HEK293 (cell line): ENCODE data around the gene ZNF524.

ENCODE experiments used
- CTCF ChIA-PET: fragments of 350-600 bp; formaldehyde crosslinking; extraction: SDS; loops from one replicate; lab custom pipeline; 2021; ENCODE audit warnings: antibody characterized with exemption; lab: Yijun Ruan, JAX
- POLR2A ChIA-PET: fragments of 300-600 bp; formaldehyde crosslinking; extraction: SDS; loops from one replicate; lab custom pipeline; 2020; ENCODE audit warnings: antibody characterized with exemption, inconsistent platforms; lab: Yijun Ruan, JAX
- H3K27ac ChIP-seq: fragments of 200-500 bp; sonication (Bioruptor generic); 2 replicates; pipeline ENCODE4 v1.5.1; 2014; ENCODE audit warnings: low read depth, low read length, control low read depth, inconsistent platforms; ENCODE audit errors: extremely low read depth
- H3K36me3 ChIP-seq, 2 experiments: fragments of 200-500 bp in 1 of 2; sonication (Bioruptor generic) in 1 of 2; 1 replicate in 1 of 2; 2 replicates in 1 of 2; pipeline ENCODE4 v1.5.1; 2014 to 2017; ENCODE audit warnings: inconsistent platforms in 2 of 2, low read length in 2 of 2; ENCODE audit not compliant: control insufficient read depth in 2 of 2, insufficient read depth in 1 of 2
- H3K4me1 ChIP-seq: fragments of 200-500 bp; sonication (Bioruptor generic); 2 replicates; pipeline ENCODE4 v1.5.1; 2014; ENCODE audit warnings: mild to moderate bottlenecking, low read length, inconsistent platforms; ENCODE audit not compliant: control insufficient read depth, insufficient read depth
- H3K4me3 ChIP-seq: 2 replicates; pipeline ENCODE4 v1.5.1; 2011; ENCODE audit warnings: low read depth, mild to moderate bottlenecking, control low read depth, low read length, moderate library complexity
- H3K9me3 ChIP-seq: fragments of 200-500 bp; sonication (Bioruptor generic); 2 replicates; pipeline ENCODE4 v1.5.1; 2014; ENCODE audit warnings: low read depth, low read length, inconsistent platforms; ENCODE audit not compliant: control insufficient read depth, insufficient read depth
- EGR2 ChIP-seq: fragments of 450-650 bp; formaldehyde crosslinking; IDR thresholded peaks from 2 replicates; pipeline ENCODE4 v1.5.1; 2016; ENCODE audit warnings: low read depth, missing biosample characterization, missing genetic modification characterization
- FEZF1 ChIP-seq: fragments of 450-650 bp; formaldehyde crosslinking; IDR thresholded peaks from 2 replicates; pipeline ENCODE4 v1.5.1; 2016; ENCODE audit warnings: missing biosample characterization, missing genetic modification characterization
- GLI2 ChIP-seq: fragments of 450-650 bp; formaldehyde crosslinking; IDR thresholded peaks from 2 replicates; pipeline ENCODE4; 2017; ENCODE audit warnings: missing biosample characterization, missing genetic modification characterization, low read depth, borderline replicate concordance
- GLIS1 ChIP-seq: fragments of 450-650 bp; formaldehyde crosslinking; IDR thresholded peaks from 2 replicates; pipeline ENCODE4 v1.5.1; 2016; ENCODE audit warnings: missing biosample characterization, missing genetic modification characterization
- HOXD13 ChIP-seq: sonication (generic); formaldehyde crosslinking; IDR thresholded peaks from 2 replicates; pipeline ENCODE4 v1.8.0; 2022; ENCODE audit warnings: missing genetic modification reagents, borderline replicate concordance
- KLF7 ChIP-seq: fragments of 450-650 bp; formaldehyde crosslinking; IDR thresholded peaks from 2 replicates; pipeline ENCODE4 v1.5.1; 2016; ENCODE audit warnings: missing biosample characterization, missing genetic modification characterization, borderline replicate concordance
- PRDM1 ChIP-seq: fragments of 450-650 bp; formaldehyde crosslinking; IDR thresholded peaks from 2 replicates; pipeline ENCODE4; 2016; ENCODE audit warnings: missing biosample characterization, missing genetic modification characterization
- SP7 ChIP-seq: fragments of 450-650 bp; formaldehyde crosslinking; IDR thresholded peaks from 2 replicates; pipeline ENCODE4 v1.5.1; 2016; ENCODE audit warnings: missing biosample characterization, missing genetic modification characterization
- ZBTB17 ChIP-seq: fragments of 450-650 bp; formaldehyde crosslinking; IDR thresholded peaks from 2 replicates; pipeline ENCODE4 v1.5.1; 2016; ENCODE audit warnings: missing biosample characterization, missing genetic modification characterization
- ZFHX2 ChIP-seq: fragments of 450-650 bp; formaldehyde crosslinking; conservative IDR thresholded peaks from 2 replicates; pipeline ENCODE4 v1.5.1; 2016; ENCODE audit warnings: missing biosample characterization, missing genetic modification characterization
- ZNF121 ChIP-seq: fragments of 450-650 bp; formaldehyde crosslinking; IDR thresholded peaks from 2 replicates; pipeline ENCODE4 v1.5.1; 2016; ENCODE audit warnings: missing biosample characterization, missing genetic modification characterization
- ZNF155 ChIP-seq: fragments of 450-650 bp; formaldehyde crosslinking; IDR thresholded peaks from 2 replicates; pipeline ENCODE4 v1.5.1; 2016; ENCODE audit warnings: missing biosample characterization, missing genetic modification characterization
- ZNF23 ChIP-seq: fragments of 450-650 bp; formaldehyde crosslinking; IDR thresholded peaks from 2 replicates; pipeline ENCODE4 v1.5.1; 2016; ENCODE audit warnings: missing biosample characterization, missing genetic modification characterization, borderline replicate concordance
- ZNF335 ChIP-seq: fragments of 450-650 bp; formaldehyde crosslinking; conservative IDR thresholded peaks from 2 replicates; pipeline ENCODE4 v1.5.1; 2016; ENCODE audit warnings: missing biosample characterization, missing genetic modification characterization
- ZNF654 ChIP-seq: fragments of 450-650 bp; formaldehyde crosslinking; IDR thresholded peaks from 2 replicates; pipeline ENCODE4 v1.5.1; 2016; ENCODE audit warnings: low read depth, missing biosample characterization, missing genetic modification characterization
- ZNF747 ChIP-seq: fragments of 450-650 bp; formaldehyde crosslinking; IDR thresholded peaks from 2 replicates; pipeline ENCODE4 v1.5.1; 2016; ENCODE audit warnings: missing biosample characterization, missing genetic modification characterization
- ZNF791 ChIP-seq: fragments of 450-650 bp; formaldehyde crosslinking; IDR thresholded peaks from 2 replicates; pipeline ENCODE4 v1.5.1; 2016; ENCODE audit warnings: missing biosample characterization, missing genetic modification characterization
- ZSCAN30 ChIP-seq: fragments of 450-650 bp; IDR thresholded peaks from 2 replicates; pipeline ENCODE4 v1.5.1; 2018; ENCODE audit warnings: missing biosample characterization, mild to moderate bottlenecking, missing genetic modification characterization, moderate library complexity
- TF ChIP-seq, protein P1 (sequence below): fragments of 450-650 bp; formaldehyde crosslinking; IDR thresholded peaks from 2 replicates; pipeline ENCODE4 v1.5.1; 2016; ENCODE audit warnings: missing biosample characterization, missing genetic modification characterization
- TF ChIP-seq, protein P2 (sequence below): fragments of 450-650 bp; formaldehyde crosslinking; IDR thresholded peaks from 2 replicates; pipeline ENCODE4 v1.5.1; 2016; ENCODE audit warnings: missing biosample characterization, missing genetic modification characterization
- TF ChIP-seq, protein P3 (sequence below): fragments of 450-650 bp; formaldehyde crosslinking; conservative IDR thresholded peaks from 2 replicates; pipeline ENCODE4 v1.5.1; 2016; ENCODE audit warnings: low read depth, missing biosample characterization, missing genetic modification characterization
- TF ChIP-seq, protein P4 (sequence below): fragments of 450-650 bp; formaldehyde crosslinking; IDR thresholded peaks from 2 replicates; pipeline ENCODE4 v1.5.1; 2016; ENCODE audit warnings: missing biosample characterization, missing genetic modification characterization

Gene ZNF524

DNA sequence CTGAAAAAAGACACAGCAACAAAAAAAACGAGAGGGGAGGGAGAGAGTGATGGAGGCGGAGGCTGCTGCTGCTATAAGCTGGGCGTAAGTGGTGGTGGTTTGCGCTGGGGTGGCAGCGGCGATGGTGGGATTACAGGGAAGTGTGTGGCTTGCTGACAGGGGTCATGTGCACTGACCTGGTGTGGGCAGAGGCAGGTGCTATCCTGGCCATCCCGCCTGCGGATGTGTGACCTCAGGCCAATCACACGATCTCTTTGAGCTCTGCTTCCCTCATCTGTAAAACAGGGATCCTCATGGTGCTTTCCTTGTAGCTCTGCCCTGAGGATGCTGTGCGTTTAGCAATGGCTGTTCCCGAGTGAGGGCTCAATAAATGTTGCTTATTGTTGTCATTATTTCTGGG lies 37.4 kb downstream of the ZNF524 start:
- ChIA-PET POLR2A (interaction anchor here (1.0 to 2.1 kb wide), 4 partner anchors 10 to 38 kb away, joined by 4 to 10 read pairs (median 6); partner anchors contain the start of genes FIZ1, U2AF2 and ZNF784), CTCF (interaction anchor here (0.6 to 2.6 kb wide), 10 partner anchors 8 to 478 kb away, joined by 3 to 12 read pairs (median 5); partner anchors contain the start of genes ISOC2, U2AF2 and ZNF784)
- H3K4me1 ChIP-seq = peaks cover 20% of the 10 kb centered on the region

DNA sequence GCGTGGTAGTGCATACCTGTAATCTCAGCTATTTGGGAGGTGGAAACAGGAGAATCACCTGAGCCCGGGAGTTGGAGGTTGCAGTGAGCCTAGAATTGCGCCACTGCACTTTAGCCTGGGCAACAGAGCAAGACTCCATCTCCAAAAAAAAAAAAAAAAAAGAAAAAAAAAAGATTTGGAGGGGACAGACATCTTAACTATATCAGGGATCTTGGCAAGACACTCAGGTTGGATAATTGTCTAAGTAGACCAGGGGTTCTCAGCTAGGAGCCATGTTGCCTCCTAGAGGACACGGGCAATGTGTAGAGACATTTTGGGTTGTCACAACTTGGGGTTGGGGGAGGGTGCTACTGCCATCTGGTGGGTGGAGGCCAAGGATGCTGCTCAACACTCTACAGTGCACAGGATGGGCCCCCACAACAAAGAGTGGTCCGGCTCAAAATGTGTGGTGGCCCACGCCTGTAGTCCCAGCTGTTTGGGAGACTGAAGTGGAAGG lies 38.8 kb downstream of the ZNF524 start:
- Histone ChIP-seq H3K9me3 (no peaks in the 10 kb centered on the region), H3K4me1 (peaks cover 28% of the 10 kb centered on the region), H3K36me3 (peaks cover 5 to 11% of the 10 kb centered on the region in 2 experiments; a peak in 2 of 3 replicates), H3K27ac (no peak overlapping the region), H3K4me3 (no peak overlapping the region)
- POLR2A ChIA-PET = interaction anchor here (0.6 to 1.6 kb wide), 4 partner anchors 15 to 498 kb away, joined by 3 to 5 read pairs (median 3); partner anchors contain the start of genes U2AF2 and ZNF784
- CTCF ChIA-PET = interaction anchor here (0.5 to 2.6 kb wide), 10 partner anchors 9 to 957 kb away, joined by 3 to 12 read pairs (median 4); partner anchors contain the start of genes CCDC106, ISOC2, U2AF2 and ZNF784
- TF ChIP-seq ZNF23 (tag by site-specific recombination) = no peak
- peak; percentile 38 for TF ChIP-seq ZBTB17 (tag by site-specific recombination)
- TF ChIP-seq EGR2 (tag by site-specific recombination) = peak; percentile 43; the same call in 1 of the 2 replicates
- TF ChIP-seq, protein P1, sequence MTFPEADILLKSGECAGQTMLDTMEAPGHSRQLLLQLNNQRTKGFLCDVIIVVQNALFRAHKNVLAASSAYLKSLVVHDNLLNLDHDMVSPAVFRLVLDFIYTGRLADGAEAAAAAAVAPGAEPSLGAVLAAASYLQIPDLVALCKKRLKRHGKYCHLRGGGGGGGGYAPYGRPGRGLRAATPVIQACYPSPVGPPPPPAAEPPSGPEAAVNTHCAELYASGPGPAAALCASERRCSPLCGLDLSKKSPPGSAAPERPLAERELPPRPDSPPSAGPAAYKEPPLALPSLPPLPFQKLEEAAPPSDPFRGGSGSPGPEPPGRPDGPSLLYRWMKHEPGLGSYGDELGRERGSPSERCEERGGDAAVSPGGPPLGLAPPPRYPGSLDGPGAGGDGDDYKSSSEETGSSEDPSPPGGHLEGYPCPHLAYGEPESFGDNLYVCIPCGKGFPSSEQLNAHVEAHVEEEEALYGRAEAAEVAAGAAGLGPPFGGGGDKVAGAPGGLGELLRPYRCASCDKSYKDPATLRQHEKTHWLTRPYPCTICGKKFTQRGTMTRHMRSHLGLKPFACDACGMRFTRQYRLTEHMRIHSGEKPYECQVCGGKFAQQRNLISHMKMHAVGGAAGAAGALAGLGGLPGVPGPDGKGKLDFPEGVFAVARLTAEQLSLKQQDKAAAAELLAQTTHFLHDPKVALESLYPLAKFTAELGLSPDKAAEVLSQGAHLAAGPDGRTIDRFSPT (tag by site-specific recombination) = no peak
- peak; percentile 53 for TF ChIP-seq ZFHX2 (tag by site-specific recombination)
- TF ChIP-seq, protein P2, sequence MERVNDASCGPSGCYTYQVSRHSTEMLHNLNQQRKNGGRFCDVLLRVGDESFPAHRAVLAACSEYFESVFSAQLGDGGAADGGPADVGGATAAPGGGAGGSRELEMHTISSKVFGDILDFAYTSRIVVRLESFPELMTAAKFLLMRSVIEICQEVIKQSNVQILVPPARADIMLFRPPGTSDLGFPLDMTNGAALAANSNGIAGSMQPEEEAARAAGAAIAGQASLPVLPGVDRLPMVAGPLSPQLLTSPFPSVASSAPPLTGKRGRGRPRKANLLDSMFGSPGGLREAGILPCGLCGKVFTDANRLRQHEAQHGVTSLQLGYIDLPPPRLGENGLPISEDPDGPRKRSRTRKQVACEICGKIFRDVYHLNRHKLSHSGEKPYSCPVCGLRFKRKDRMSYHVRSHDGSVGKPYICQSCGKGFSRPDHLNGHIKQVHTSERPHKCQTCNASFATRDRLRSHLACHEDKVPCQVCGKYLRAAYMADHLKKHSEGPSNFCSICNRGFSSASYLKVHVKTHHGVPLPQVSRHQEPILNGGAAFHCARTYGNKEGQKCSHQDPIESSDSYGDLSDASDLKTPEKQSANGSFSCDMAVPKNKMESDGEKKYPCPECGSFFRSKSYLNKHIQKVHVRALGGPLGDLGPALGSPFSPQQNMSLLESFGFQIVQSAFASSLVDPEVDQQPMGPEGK = peak; percentile 57
- 0 out of 2 replicates have a peak, but pooled peaks have one; percentile 14 for TF ChIP-seq FEZF1 (tag by site-specific recombination)
- TF ChIP-seq GLI2 = no peak
- TF ChIP-seq ZNF335 = peak; percentile 48
- peak; percentile 73; the same call in 1 of the 2 replicates for TF ChIP-seq ZNF121 (tag by site-specific recombination)
- no peak for TF ChIP-seq GLIS1 (tag by site-specific recombination)
- peak; percentile 66 for TF ChIP-seq SP7
- TF ChIP-seq ZNF654 = peak; percentile 36
- TF ChIP-seq ZNF155 = no peak
- peak; percentile 31; the same call in 1 of the 2 replicates for TF ChIP-seq ZSCAN30 (tag by site-specific recombination)
- TF ChIP-seq, protein P3, sequence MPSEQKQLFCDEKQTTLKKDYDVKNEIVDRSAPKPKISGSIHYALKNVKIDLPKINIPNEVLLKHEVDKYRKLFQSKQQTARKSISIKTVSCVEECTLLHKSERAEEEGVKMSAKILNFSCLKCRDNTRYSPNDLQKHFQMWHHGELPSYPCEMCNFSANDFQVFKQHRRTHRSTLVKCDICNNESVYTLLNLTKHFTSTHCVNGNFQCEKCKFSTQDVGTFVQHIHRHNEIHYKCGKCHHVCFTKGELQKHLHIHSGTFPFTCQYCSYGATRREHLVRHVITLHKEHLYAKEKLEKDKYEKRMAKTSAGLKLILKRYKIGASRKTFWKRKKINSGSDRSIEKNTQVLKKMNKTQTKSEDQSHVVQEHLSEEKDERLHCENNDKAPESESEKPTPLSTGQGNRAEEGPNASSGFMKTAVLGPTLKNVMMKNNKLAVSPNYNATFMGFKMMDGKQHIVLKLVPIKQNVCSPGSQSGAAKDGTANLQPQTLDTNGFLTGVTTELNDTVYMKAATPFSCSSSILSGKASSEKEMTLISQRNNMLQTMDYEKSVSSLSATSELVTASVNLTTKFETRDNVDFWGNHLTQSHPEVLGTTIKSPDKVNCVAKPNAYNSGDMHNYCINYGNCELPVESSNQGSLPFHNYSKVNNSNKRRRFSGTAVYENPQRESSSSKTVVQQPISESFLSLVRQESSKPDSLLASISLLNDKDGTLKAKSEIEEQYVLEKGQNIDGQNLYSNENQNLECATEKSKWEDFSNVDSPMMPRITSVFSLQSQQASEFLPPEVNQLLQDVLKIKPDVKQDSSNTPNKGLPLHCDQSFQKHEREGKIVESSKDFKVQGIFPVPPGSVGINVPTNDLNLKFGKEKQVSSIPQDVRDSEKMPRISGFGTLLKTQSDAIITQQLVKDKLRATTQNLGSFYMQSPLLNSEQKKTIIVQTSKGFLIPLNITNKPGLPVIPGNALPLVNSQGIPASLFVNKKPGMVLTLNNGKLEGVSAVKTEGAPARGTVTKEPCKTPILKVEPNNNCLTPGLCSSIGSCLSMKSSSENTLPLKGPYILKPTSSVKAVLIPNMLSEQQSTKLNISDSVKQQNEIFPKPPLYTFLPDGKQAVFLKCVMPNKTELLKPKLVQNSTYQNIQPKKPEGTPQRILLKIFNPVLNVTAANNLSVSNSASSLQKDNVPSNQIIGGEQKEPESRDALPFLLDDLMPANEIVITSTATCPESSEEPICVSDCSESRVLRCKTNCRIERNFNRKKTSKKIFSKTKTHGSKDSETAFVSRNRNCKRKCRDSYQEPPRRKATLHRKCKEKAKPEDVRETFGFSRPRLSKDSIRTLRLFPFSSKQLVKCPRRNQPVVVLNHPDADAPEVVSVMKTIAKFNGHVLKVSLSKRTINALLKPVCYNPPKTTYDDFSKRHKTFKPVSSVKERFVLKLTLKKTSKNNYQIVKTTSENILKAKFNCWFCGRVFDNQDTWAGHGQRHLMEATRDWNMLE (tag by site-specific recombination) = peak; percentile 73
- TF ChIP-seq, protein P4, sequence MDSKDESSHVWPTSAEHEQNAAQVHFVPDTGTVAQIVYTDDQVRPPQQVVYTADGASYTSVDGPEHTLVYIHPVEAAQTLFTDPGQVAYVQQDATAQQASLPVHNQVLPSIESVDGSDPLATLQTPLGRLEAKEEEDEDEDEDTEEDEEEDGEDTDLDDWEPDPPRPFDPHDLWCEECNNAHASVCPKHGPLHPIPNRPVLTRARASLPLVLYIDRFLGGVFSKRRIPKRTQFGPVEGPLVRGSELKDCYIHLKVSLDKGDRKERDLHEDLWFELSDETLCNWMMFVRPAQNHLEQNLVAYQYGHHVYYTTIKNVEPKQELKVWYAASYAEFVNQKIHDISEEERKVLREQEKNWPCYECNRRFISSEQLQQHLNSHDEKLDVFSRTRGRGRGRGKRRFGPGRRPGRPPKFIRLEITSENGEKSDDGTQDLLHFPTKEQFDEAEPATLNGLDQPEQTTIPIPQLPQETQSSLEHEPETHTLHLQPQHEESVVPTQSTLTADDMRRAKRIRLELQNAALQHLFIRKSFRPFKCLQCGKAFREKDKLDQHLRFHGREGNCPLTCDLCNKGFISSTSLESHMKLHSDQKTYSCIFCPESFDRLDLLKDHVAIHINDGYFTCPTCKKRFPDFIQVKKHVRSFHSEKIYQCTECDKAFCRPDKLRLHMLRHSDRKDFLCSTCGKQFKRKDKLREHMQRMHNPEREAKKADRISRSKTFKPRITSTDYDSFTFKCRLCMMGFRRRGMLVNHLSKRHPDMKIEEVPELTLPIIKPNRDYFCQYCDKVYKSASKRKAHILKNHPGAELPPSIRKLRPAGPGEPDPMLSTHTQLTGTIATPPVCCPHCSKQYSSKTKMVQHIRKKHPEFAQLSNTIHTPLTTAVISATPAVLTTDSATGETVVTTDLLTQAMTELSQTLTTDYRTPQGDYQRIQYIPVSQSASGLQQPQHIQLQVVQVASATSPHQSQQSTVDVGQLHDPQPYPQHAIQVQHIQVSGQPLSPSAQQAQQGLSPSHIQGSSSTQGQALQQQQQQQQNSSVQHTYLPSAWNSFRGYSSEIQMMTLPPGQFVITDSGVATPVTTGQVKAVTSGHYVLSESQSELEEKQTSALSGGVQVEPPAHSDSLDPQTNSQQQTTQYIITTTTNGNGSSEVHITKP = peak; percentile 99
- TF ChIP-seq ZNF747 (tag by site-specific recombination) = no peak

More for the DNA sequence above, 37.4 kb downstream of the ZNF524 start:
- TF ChIP-seq ZBTB17 (tag by site-specific recombination) (peak; percentile 89), PRDM1 (tag by site-specific recombination) (0 out of 2 replicates have a peak, but pooled peaks have one; percentile 14), KLF7 (tag by site-specific recombination) (no peak), EGR2 (tag by site-specific recombination) (peak; percentile 52), HOXD13 (CRISPR knock-in tag) (0 out of 2 replicates have a peak, but pooled peaks have one; percentile 19), ZNF791 (tag by site-specific recombination) (no peak)
- Histone ChIP-seq H3K27ac (no peak overlapping the region), H3K4me3 (no peak overlapping the region), H3K36me3 (peaks cover 5 to 11% of the 10 kb centered on the region in 2 experiments; a peak in 2 of 3 replicates), H3K9me3 (no peaks in the 10 kb centered on the region)
